ENCODE results near the gene EPS8L3.

DNA sequence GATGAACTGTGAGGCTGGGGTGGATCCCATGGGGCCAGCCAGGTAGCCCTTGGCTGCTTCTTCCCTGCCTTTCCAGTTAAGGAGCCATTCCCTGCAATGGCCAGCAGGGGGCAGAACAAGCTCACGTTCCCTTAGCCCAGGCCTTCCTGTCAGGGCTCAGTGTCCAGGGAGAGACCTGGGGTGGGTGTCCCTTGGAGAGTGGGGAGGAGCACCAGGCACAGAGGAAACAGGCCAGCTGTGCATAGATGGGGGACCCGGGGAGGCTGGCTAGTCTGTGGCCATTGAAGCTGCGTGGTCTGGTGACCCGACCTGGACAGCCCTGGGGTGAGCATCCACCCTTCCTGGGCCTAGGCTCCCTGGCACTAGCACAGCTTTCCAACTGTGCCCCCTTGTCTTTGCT lies 13.2 kb upstream of the EPS8L3 start:
- TF ChIP-seq POLR2A (IDR thresholded peaks at IDR 0.05): no peak
- TF ChIP-seq, protein P1, sequence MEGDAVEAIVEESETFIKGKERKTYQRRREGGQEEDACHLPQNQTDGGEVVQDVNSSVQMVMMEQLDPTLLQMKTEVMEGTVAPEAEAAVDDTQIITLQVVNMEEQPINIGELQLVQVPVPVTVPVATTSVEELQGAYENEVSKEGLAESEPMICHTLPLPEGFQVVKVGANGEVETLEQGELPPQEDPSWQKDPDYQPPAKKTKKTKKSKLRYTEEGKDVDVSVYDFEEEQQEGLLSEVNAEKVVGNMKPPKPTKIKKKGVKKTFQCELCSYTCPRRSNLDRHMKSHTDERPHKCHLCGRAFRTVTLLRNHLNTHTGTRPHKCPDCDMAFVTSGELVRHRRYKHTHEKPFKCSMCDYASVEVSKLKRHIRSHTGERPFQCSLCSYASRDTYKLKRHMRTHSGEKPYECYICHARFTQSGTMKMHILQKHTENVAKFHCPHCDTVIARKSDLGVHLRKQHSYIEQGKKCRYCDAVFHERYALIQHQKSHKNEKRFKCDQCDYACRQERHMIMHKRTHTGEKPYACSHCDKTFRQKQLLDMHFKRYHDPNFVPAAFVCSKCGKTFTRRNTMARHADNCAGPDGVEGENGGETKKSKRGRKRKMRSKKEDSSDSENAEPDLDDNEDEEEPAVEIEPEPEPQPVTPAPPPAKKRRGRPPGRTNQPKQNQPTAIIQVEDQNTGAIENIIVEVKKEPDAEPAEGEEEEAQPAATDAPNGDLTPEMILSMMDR (IDR thresholded peaks at IDR 0.05): peak; percentile 96 to 99 (median 98)

All from upper lobe of left lung (tissue), 4 donors.